Dedifferentiated amniotic fluid mesenchymal stem cell (primary cell): ENCODE data around the gene AFDN.
"Not testable (repeated sequence)": the region's sequence is repeated elsewhere in the genome, so short reads cannot be mapped to it uniquely, and the experiment has no call there.

Experiments used
- DNase-seq: peaks from one replicate; pipeline ENCODE4 v3.0.0-alpha.2; 2016; ENCODE audit errors: extremely low spot score

Gene AFDN

GRCh38 chr6:167953551-167953950 is 126.8 kb downstream of the AFDN start:
- no peak for DNase-seq

- DNase-seq = no peak
These were observed 127.4 kb downstream of the AFDN start for GRCh38 chr6:167954151-167954550.

- no peak for DNase-seq
These were observed 129.8 kb downstream of the AFDN start for GRCh38 chr6:167956491-167956890.

- DNase-seq = no peak
These were observed 130.3 kb downstream of the AFDN start for GRCh38 chr6:167956983-167957492.

GRCh38 chr6:167957626-167958025 is 130.9 kb downstream of the AFDN start:
- no peak for DNase-seq

DNA sequence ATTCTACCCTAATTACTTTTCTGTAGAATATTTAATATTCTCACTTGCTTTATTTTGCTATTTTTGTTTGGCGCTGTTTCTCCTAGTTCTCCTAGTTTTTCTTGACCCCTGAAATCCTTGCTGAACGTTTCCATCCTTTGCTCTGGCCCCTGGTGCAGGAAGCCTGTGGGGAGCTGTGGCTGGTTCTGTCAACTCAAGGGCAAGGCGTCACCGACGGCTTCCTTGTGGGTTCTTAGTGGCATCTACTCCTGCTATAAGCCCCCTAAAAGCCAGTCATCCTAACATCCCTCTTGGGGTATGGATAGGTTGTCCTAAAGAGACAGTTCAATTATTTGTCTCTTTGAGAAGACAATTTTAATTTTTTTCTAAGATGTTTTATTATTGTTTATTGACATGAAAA is 133.9 kb downstream of the AFDN start:
- DNase-seq = no peak

- no peak for DNase-seq
These were observed 136.0 kb downstream of the AFDN start for GRCh38 chr6:167962711-167963110.

GRCh38 chr6:167963589-167964057 is 136.9 kb downstream of the AFDN start:
- no peak for DNase-seq

DNA sequence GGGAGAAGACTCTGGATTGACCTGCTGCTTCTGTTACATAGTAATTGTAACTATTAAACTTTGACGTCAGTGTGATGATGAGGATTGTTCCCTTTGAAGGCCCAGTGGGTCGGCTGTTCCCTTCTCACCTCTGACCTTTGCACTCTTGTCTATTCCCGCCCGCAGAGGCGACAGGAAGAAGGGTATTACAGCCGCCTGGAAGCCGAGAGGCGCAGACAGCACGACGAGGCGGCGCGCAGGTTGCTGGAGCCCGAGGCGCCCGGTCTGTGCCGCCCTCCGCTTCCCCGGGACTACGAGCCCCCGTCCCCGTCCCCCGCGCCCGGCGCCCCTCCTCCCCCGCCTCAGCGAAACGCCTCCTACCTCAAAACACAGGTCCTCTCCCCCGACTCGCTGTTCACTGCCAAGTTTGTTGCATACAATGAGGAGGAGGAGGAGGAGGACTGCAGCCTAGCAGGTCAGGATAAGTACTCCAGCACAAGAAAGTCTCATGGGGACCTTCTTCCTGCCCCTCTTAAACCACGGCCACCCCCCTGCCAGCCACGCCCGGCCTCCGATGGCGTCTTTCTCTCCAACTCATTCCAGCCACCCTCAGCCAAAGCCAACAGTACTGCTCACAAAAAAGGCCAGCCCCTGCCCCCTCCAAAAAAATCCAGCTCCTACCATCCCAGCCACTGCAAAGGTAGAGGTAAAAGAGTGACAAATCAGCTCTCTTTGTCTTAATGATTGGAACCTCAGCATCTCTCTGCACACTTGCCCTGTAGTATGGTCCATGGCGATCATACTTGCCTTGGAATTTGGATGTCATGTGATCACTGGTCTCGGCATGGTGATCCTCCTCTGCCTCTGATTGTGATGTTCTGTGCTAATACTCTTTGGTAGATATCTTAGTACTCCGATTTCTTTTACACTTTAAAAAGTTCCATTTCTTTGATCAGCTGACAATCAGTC is 139.2 kb downstream of the AFDN start:
- DNase-seq = no peak

DNA sequence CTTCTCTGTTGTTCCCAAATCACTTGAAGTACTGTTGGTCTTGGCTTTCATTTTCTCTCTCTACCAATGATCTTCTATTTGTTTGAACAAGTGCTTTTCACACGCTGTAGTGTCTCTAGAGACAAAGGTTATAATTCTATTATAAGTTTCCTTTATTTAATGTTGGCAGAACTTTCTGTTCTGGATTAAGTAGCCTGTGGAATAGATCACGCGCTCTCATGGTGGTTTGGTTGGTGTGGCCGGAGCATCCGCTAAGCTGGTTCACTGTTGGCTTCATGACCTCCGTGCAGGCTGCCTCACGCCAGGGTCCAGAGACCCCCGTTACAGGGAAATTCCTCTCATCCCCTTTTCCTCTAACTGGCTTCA is 139.8 kb downstream of the AFDN start:
- no peak for DNase-seq

DNA sequence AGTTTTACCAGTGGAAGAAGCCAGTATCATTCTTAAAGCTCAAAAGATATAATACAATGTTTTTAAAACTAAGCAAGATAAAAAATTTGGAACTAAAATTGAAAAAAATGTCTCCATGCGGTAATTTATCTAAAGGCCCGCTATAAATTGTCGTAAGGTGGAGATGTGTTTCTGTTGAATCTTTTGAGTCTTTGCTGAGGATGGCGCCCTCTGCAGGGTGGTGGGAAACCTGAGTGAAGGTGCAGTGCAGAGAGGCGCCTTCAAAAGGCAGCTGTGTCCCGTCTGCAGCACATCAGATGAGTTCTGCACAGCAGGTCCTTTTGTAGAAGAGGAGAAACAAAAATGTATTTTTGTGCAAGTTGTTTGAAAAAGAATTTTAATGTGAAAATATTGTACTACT is 141.4 kb downstream of the AFDN start:
- DNase-seq = no peak

DNA sequence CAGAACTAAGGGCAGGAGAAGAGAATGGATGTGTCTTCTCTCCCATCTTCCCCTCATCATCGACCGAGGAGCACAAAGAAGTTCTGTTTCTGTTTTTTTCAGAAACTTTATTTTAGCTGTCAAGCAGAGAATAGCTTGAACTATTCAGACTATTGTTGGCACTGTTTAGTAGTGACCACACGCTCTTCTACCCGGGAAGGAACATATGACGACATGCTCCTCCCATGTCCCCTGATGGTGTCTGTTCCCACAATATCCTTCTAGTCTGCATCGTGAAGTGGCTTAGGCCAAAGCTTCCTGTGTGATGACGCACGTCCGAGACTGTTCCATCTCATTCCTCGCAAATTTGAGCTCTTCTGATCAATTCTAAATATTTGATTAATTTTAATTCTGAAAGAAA is 143.5 kb downstream of the AFDN start:
- DNase-seq = no peak

DNA sequence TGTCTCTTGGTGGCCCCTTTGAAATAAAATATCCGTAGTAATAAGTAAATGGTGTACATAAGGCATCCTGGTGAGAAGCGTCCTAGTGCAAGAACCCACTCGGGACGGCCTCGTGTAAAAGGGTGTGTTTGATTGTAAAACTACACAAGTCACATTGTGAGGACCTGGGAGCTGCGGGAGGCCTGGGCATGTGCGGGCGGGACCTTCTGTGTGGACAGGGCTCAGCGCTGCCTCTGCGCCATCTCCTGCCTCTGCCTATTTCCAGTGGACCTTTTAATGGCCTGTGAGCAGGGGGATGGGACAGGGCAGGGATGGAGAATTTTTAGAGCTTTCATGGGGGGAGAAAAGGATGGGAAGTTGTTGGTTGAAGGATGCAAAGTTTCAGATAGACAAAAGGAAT is 145.5 kb downstream of the AFDN start:
- DNase-seq = no peak

GRCh38 chr6:167973148-167973885 is 146.6 kb downstream of the AFDN start:
- DNase-seq = no peak

DNA sequence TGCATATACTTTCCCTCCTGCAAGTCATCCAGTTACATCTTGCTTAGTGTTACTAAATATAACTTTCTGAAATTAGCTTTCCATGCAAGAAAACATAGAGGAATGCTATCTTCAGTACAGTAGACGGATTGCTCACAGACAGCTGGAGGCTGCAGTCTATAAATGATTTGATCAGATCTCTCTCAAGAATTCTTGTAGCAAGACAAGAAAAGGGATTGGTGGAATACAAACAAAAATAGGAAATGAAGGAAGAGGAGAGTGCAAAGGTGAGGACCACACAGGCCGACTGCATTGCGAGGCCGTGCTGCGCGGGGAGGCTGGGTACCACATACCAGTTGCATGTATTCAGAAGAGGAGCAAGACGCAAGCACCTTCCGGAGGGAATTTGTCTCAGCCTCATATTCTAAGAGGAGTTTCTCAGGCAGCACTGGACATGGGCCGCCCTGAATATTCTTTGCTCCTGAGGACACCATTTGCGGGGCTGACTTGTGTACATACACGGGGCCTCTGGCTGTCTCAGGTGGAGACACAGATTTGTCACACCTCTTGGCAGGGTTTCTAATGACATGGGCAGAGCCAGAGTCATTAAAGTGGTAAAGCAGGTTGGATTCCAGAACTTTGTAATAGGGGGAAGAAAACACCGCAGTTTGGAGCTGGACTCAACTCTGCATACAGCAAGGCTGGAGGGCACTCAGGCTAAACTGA is 148.1 kb downstream of the AFDN start:
- DNase-seq = no peak

DNA sequence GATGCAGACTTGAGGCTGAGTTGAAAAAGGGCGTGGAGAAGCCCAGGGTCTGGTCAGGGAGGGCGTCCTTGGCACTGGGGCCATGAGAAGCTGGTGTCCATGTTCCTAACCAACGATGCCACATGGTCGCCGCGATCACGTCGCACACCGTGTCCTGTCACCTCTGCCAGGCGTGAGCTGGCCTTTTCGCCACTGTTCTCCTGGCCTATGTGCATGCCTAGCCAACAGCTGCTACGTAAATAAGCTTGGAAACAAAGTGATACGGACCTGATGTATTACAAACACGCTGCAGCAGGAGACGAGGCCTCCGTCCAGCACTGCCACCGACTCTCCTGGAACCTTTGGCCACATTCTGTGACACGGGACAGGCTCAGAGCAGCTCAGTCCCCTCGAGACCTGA is 148.7 kb downstream of the AFDN start:
- DNase-seq = no peak

- not testable (repeated sequence) for DNase-seq
These were observed 149.5 kb downstream of the AFDN start for GRCh38 chr6:167976116-167976657.

- DNase-seq = no peak
These were observed 150.0 kb downstream of the AFDN start for GRCh38 chr6:167976708-167977107.

DNA sequence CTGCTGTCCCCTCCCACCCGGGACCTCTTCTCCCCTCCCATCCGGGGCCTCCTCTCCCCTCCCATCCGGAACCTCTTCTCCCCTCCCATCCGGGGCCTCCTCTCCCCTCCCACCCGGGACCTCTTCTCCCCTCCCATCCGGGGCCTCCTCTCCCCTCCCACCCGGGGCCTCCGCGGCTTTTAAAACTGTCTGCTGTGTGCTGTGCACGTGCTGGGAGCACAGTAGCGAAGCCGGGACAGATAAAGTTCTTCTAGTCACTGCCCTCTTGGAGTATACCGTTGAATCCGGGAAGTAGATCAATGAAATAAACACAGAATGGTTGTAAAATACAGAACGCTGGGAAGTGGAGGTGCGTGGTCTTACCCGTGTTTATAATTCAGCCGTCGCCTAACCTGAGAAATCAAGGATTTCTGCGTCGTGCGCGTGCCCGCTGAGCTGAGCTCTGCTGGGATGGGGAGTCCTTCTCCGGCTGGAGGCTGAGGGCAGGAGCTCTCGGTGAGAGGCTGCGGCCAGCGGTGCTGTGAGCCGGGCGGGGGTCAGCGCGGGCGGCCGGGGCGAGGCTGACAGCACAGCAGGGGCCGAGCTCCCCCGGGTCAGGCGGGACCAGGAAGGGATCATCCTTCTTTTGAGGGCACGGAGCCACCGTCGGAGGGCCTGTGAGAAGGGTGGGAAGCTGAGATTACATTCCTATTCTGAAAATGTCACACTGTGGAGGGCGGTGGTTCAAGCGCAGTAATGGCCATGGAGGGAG is 151.2 kb downstream of the AFDN start:
- no peak for DNase-seq

DNA sequence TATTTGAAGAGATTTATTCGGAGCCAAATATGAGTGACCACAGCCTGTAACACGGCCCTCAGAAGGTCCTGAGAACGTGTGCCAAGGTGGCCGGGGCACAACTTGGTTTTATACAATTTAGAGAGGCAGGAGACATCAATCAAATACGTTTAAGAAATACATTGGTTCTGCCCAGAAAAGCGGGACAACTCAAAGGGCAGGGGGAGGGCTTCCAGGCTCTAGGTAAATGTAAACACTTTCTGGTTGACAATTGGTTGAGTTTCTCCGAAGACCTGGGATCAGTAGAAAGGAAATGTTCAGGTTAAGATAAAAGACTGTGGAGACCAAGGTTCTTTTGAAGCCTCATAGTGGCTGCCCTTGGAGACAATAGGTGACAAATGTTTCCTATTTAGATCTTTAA is 151.9 kb downstream of the AFDN start:
- no peak for DNase-seq
